T47D (cell line): ENCODE results near the gene COBL.

Experiments used
- DNase-seq, 2 experiments: peaks; one replicate each; pipeline versions ENCODE4 v3.0.0 to v3.0.0-alpha.2; 2011 to 2012; ENCODE audit warnings: low read depth in 1 of 2, low spot score in 1 of 2
- JUND ChIP-seq: IDR thresholded peaks from 2 replicates; pipeline ENCODE4 v1.6.1; 2012; ENCODE audit warnings: low read depth
- in situ Hi-C: cut with HindIII; loops from 2 replicates; pipeline ENCODE4 v1.10.0; 2016; ENCODE audit warnings: low sequenced_read_pairs, low pct_unique_long_range_greater_than_20kb

The COBL gene, protein sequence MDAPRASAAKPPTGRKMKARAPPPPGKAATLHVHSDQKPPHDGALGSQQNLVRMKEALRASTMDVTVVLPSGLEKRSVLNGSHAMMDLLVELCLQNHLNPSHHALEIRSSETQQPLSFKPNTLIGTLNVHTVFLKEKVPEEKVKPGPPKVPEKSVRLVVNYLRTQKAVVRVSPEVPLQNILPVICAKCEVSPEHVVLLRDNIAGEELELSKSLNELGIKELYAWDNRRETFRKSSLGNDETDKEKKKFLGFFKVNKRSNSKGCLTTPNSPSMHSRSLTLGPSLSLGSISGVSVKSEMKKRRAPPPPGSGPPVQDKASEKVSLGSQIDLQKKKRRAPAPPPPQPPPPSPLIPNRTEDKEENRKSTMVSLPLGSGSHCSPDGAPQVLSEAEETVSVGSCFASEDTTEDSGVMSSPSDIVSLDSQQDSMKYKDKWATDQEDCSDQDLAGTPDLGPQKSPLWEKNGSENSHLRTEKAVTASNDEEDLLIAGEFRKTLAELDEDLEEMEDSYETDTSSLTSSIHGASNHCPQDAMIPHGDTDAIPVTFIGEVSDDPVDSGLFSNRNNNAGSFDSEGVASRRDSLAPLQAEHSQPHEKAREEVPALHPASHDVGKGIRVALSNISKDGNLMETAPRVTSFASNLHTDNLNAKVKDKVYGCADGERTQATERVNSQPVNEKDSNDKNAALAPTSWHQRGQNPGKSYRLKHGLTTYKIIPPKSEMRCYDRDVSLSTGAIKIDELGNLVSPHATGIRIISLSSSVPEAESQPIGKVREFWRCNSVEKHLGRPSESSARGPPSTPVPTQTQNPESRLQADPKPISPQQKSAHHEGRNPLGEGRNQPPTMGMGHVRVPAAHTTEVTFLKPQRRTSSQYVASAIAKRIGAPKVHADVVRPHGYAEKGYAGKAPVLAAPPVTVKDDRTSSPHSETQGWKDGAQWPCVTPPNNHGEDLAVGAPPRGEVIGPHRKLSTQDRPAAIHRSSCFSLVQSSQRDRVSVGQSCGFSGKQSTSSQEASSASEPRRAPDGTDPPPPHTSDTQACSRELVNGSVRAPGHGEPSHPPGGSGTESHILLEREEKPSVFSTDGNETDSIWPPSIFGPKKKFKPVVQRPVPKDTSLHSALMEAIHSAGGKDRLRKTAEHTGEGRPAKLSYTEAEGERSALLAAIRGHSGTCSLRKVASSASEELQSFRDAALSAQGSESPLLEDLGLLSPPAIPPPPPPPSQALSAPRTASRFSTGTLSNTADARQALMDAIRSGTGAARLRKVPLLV

DNA sequence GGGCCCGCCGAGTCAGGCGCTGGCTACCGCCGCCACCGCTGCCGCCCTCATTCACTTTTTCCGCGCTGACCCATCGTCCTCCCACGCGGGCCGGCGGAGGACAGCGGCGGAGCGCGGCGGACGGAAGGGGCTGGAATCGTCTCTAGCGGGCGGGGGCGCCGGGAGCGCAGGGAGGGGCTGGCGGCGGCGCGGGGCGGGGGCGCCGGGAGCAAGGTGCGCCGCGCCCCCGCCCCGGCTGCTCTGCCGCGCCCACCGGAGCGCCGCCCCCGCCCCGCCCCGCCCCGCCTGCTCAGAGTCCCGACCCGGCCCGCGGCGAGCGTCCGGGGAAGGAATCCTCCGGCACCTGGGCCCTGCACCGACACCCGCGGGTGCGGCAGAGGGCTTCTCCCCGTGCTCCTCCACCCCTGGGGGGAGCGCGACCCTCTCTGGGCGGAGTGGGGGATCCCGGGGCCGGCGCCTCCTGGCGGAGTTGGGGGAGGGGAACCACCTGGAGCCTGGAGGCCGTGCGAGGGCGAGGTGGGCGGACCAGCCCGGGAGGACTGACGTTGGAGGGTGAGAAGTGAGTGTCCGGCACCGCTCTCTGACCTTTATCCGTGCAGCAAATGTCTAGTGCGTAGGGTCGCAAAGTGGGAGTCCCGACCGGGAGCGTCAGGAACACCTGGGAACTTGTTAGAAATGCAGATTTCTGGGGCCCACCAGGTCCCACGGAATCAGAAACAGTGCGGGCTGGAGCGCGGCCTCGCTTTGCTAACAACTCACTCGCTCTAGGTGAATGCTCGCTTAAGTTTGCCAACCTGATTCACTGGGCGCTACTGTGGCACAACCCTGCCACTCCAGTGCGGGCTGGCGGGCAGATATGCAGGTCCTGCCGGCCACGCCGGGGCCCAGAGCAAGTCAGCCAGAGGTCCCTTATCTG lies at the start of gene COBL:
COBL (minus strand) TSS at position 144 of the 916 bp plus-strand sequence. CDS start 176 bp downstream, outside the sequence.
- no peak for TF ChIP-seq JUND
- in situ Hi-C loops: no loop called here
- peak; percentile 70 to 75 for DNase-seq

DNA sequence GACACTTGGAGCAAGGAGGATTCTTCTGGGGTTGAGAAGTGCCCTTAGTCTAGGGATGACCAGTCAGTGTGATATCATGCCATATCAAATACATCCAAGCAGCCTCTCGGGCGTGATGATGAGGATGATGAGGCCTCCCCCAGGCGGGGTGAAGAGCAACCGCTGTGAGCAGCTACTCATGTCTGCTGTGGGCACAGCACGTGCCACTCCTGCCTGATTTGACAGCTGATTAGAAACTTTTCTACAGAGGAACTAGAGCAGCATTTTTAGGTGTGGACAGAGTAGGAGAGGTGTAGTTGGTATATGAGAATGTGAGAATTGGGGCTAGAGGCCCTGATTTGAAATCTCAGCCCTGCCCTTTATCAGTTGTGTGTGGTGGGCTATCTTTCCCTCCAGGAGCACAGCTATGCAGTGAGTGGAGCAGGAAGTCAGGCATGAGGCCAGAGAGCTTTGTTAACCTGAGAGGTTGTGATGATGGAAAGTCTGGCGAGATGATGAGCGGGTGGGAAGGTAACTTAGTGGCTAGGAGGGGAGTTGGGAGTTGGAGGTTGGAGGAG lies 49.6 kb upstream of the COBL start:
- TF ChIP-seq JUND: no peak
- DNase-seq: no peak
- in situ Hi-C loops: no loop called here

DNA sequence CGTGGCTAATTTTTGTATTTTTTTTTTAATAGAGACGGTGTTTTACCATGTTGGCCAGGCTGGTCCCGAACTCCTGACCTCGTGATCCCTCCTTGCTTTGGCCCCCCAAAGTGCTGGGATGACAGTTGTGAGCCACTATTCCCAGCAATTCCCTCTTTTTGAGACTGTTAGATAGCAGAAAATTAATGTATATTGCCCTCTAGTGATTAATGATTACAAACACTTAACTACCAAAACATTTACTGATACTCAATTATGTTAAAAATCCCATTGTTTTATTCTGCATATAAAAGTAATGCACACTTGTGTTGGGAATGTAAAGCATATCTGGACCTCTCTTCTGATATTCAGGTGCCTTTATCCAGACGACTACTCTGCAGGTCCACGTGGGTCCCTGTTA lies 41.2 kb upstream of the COBL start:
- in situ Hi-C loops: no loop called here

DNA sequence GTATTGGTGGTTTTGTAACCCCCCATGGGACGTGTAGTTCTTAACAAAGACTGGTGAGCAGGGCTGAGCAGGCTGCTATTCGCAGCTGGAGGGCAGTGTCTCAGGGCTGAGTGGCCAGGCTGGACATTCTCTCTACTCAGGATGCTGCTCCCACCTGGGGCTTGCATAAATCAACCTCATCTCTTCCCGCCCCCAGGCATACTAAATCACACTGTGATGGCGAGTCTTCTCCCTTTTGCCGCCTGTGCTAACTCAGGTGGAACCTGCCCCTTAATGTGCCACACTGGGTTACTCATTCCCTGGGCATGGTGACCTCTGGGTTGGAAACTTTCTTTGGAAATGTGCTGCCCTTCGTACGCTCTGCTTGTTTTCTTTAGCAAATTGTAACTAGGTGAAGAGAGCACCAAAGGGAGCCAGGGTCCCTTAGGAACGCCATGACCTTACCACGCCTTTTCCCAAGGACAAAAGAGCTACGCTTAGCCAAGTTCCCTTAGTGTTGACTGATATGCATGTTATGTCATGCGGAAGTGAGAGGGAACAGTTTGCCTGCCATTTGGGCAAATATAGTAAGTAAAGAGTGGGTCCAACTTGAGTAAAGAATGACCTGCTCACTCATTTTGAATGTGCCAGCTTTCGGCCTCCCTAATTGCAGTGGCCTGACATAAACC lies 40.4 kb upstream of the COBL start:
- in situ Hi-C loops: no loop called here
- TF ChIP-seq JUND: no peak
- DNase-seq: peak in 1 of 2 experiments; percentile 59

More for the DNA sequence above, 41.2 kb upstream of the COBL start:
- TF ChIP-seq JUND: no peak
- DNase-seq: no peak

DNA sequence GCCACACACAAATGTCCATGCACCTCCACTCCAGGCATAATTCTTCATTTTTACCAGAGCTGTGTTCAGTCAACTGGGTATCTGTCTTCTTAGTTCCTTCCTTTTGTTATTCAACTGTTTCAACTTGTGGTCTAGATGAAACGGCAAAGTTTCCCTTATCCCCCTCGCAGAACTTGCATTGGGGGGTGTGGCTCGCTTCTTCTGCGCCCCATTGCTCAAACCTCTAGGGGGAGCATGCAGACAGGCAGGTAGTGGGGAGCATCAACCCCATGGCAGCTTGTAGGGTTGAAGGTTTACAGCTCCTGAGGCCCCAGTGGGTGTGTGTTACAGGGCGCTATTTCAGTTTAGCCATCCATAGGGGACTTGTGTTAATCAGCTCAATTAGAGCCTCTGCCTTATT lies 38.3 kb upstream of the COBL start:
- in situ Hi-C loops: no loop called here
- no peak for DNase-seq
- TF ChIP-seq JUND: no peak

DNA sequence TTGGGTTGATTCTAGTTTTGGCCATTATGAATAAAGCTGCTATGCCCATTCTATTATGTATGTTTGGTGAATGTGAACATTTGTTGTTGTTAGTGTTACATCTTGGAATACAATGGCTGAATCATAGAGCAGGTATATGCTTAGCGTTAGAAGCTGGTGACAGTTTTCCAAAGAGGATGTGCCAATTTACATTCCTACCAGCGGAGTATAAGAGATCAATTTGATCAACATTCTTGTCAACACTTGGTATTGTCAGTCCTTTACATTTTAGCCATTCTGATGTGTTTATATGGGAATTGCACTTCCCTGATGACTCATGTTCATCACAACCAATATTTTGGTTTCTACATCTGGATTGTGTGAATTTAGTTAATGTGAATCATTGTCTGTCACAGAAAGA lies 37.8 kb upstream of the COBL start:
- in situ Hi-C loops: no loop called here
- TF ChIP-seq JUND: no peak
- DNase-seq: no peak

DNA sequence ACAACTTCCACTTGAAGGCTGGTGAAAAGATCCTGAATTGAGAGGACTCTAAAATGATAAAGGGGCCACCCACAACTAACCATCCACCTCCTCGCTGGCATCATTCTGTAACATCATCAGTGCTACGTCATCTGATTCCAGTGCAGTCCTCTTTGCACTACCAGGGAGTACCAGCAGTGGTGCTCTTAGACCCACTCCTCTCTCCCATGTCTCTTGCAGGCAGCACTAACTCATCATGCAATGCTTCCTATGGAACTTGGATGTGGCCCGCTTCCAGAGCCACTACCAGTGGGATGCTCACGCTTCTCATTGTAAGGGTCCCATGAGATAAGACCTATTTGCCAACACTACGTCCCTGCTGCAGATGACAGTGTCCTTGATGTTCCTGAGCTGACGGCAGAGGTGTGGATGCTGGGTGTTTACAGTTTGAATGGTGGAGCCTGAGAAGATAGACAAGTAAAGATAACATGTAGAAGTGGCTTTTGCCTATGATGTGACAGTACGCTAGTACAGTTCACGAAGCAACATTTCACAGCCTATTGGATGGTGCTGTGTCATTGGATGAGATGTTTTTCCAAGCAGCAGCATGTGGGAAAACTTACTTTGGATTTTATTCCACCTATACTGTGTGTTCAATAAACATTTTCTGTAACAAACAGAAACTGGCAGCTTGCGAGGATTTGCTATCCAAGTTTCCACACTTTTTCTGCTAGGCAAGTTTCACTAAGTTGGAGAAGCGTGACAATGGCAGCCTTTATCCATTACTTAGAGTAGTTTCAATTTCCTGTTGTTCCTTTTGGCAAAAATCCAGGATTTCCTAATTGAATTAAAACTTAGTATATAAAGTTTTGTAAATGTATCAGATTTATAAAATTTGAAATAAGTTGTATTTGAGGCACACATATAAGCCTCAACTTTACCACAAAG lies 35.8 kb upstream of the COBL start:
- in situ Hi-C loops: no loop called here

DNA sequence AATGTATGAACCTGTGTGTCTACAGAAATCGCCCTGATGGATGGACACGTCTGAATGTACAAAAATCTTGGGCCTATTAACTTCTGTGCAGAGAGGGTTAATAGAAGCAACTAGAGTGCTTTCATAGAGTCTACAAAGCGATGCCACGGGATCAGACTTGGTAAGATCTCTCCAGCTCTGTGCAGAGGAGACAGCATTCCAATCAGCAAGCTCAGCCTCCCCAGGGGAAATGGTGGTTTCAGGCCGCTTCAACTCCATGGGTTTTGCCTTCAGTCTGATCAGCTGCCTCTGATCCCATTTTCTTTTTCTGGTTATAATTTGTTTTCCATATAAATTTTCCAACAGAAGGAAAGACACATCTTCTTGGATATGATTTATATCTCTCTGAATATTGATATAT lies 35.1 kb upstream of the COBL start:
- no peak for DNase-seq
- no peak for TF ChIP-seq JUND
- in situ Hi-C loops: no loop called here

More for the DNA sequence above, 35.8 kb upstream of the COBL start:
- no peak for TF ChIP-seq JUND
- no peak for DNase-seq

DNA sequence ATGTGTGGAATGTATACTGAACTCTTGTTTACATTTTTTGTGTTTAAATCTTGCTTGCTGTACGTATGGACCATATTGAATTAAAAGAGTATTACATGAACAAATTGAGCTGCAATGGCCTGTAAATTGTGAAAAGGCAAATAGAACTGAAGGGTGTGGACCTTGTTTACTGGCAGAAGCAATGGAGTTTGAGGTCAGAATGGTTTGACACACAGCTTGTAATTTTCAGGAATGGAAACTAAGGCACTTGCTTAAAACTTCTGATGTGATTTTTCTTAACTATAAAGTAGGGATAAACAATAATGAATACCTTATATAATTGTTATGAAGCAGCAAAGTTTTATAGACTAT lies 33.9 kb upstream of the COBL start:
- in situ Hi-C loops: no loop called here
- DNase-seq: no peak
- TF ChIP-seq JUND: no peak

DNA sequence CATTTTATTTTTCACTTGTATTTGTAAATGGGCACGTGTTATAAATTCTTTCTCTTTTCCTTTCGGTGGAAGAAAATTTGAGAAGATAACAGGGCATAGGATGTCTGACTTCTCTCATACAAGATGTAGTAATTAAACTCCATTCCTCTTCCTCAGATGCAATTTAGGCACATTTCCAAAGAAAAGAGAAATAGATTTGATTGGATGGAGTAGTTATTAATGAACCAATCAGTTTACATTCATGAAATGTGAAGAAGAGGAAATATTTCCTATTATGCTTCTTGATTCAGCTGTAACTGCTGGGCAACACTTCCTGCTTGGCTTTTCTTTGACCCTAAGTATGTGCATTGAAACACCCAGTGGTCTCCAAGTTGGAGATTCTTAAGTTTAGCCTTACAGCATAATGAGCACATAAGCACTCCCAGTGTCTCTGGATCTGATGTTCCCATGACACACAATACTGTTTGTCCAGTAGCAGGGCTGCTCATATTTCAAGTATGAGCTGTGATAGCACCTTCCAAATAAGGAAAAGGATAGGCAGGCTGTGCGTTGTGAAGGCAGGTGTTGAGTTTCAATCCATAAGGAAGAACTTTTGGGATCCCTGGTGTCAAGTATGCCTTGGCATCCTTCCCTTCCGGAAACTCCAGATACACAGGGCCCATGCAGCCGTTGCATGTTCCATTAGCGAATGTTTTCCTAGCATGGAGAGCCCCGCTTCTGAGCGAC lies 33.4 kb upstream of the COBL start:
- DNase-seq: peak; percentile 39 to 93
- TF ChIP-seq JUND: no peak
- in situ Hi-C loops: no loop called here
